Stimulated activated naive CD4-positive, alpha-beta T cell treated with Interleukin-2 at 50 U/mL for 16 hours (primary cell): Measurements from ENCODE around the gene CDK5RAP2.

Source experiments
- DNase-seq: peaks from one replicate; lab custom pipeline; 2025; lab: John Stamatoyannopoulos, UW

CDK5RAP2 gene

DNA sequence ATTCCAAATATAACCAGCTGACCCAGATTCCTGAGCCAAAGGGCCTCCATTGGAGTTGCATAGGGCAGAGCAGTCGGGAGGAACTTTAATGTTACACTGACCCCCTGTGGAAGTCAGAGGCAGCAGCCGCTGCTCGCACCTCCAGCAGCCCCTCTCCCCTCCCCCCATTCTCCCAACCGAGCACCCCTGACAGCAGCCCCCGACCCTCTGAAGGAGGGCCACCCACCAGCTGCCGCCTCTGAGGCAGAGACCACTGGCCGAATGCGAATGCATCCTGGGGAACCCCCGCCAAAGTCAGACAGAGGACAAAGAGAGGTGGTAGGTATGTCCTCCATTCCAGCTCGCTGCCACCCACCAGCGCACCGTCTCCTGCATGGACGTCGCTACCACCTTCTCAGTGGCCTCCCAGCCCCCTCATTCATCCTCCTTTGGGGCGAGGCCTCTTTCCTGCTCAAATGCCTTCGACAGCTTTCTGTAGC lies 231.0 kb downstream of the CDK5RAP2 start:
- no peak for DNase-seq

- DNase-seq, result no peak
Observed at GRCh38 chr9:120345379-120345778, 234.6 kb downstream of the CDK5RAP2 start.

- no peak for DNase-seq
Observed at GRCh38 chr9:120344230-120344629, 235.7 kb downstream of the CDK5RAP2 start.

- DNase-seq, result no peak
Observed at GRCh38 chr9:120343416-120343815, 236.6 kb downstream of the CDK5RAP2 start.
